Raji (cell line): ENCODE results near the gene TMEM143.

Experiments
- POLR2A ChIP-seq: IDR thresholded peaks from 2 replicates; pipeline ENCODE4 v1.6.1; 2011; ENCODE audit warnings: low read depth, low read length, control low read depth; ENCODE audit not compliant: insufficient read depth

TMEM143 gene

GRCh38 chr19:48363810-48364597 is at the start of gene TMEM143, which contains the start of gene SYNGR4:
TSS of gene TMEM143 (minus strand) at chr19:48363940. CDS start at chr19:48363920, 20 bp downstream.
TSS of gene SYNGR4 (plus strand) at chr19:48364367. CDS start at chr19:48365843, 1,476 bp downstream.
- peak; percentile 89 for TF ChIP-seq POLR2A

GRCh38 chr19:48405850-48406249 is 42.1 kb upstream of the TMEM143 start:
- TF ChIP-seq POLR2A: no peak

DNA sequence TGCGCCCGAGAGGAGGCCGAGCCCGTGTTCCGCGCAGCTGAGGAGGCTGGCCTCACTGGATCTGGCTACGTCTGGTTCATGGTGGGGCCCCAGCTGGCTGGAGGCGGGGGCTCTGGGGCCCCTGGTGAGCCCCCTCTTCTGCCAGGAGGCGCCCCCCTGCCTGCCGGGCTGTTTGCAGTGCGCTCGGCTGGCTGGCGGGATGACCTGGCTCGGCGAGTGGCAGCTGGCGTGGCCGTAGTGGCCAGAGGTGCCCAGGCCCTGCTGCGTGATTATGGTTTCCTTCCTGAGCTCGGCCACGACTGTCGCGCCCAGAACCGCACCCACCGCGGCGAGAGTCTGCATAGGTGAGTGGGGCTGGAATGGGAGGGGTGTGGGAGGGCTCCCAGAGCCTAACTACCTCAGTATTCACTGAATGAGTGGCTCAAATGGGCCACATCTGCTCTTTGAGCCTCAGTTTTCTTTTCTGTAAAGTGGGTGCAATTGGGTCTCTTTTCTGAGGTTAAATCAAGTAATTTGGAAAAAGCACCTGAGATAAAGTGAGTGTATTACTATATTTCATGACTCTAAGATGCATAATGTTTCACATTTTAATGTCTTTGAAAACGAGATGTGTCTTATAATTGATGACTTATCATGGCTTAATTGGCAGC is 41.4 kb upstream of the TMEM143 start:
- TF ChIP-seq POLR2A: no peak

DNA sequence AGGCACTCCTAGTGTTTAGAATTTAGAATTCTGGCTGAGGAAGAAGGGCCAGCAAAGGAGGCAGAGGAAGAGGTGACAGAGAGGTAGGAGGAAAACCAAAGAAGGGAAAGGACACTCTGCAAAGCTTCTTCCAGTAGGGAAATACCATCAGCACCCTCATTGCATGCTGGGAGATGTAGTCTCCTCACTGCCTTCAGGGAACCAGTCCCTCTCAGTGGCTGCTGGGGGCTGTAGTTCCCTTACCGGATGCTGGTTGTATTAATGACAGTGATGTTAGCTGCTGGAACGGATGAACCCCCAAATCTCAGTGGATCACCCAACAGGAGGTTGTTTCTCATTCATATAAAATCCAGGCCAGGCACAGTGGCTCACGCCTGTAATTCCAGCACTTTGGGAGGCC is 39.9 kb upstream of the TMEM143 start:
- peak; percentile 39; the same call in 1 of the 2 replicates for TF ChIP-seq POLR2A

- no peak for TF ChIP-seq POLR2A
Measured at GRCh38 chr19:48401287-48401686, 37.5 kb upstream of the TMEM143 start.

DNA sequence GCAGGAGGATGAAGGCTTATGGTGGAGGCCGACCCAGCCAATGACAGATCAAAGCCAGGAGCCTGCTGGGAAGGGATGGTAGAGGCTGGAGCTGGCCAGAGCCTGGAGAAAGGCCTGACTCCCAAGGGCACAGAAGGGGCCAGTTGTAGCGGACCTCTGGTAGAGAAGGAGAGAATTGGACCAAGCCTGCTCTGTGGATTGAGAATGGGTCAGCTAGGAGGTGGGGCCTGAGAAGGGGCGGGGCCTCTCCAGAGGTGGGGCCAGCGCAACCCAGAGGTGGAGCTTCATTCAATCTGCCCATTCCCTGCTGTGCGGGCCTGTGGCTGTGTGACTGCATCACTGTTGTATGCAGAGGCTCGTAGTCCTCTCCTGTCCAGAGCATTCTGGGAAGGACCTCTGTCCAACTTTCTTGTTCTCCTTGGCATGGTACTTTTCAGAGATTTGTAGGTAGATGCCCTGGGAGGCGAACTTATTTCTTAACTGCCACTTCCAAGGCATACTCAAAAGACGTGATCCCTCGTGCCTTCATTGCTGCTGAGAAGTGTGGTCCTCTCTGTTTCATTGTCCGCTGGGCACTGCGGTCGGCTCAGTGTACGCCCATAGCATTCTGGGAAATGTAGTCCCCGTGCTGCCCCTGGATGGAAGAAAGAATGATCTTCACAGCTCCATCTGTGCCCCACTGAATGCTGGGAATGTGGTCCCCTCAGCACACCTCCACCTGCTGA is 36.4 kb upstream of the TMEM143 start:
- TF ChIP-seq POLR2A: no peak

GRCh38 chr19:48398375-48399235 is 34.9 kb upstream of the TMEM143 start:
- no peak for TF ChIP-seq POLR2A

GRCh38 chr19:48398102-48398374 is 34.3 kb upstream of the TMEM143 start:
- no peak for TF ChIP-seq POLR2A

DNA sequence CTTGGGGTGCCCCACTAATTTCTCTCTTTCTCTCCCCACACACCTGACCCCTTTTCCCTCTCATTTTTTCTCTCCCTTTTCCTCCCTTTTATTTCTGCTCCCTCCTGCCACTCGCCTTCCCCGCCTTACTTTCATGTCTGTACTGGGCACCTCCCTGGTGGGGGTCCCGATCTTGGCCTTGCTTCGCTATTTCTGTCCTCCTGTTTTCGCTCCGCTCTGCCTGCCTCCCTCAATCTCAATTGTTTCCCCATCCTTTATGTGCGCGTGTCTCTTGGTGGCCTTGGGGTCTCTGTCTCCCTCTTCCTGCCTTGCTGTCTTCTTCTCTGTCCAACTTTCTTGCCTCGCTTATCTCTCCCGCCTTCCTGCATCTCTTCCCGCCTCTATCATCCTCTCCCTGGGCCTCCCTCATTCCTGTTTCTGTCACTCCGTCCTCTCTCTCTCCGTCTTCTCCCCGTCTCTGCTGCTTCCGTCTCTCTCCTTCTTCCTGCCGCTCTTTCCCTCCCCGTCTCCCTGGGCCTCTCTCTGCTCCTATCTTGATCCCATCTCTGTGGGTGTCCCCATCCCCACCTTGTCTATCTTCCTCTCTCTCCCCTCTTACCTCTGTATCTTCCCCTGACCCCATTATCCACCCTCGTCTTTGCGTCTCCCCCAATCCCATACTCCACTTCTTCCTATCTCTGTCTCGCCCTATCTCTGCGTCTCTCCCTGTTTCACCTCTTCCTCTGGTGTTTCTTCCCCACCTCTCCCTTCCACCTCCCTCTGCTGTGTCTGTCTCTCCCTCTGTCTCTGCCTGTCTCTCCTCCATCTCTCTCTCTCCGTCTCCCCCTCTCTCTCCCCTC is 33.7 kb upstream of the TMEM143 start:
- TF ChIP-seq POLR2A: no peak

DNA sequence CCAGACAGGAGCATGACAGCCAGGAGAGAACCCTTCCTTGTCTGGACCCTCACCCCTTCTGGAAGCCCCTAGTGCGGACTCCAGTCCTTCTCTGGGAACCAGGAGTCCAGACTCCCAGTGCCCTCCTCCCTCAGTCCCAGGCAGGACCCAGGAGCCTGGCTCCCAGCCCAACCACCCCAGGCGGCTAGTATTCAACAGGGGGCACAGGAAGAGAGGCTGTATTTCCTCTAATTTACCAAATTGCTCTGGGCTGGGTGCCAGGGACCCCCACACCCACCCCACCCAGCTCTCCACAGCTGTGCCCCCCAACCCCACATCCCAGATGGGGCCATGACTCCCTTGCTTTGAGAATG is 33.1 kb upstream of the TMEM143 start:
- TF ChIP-seq POLR2A: no peak

- TF ChIP-seq POLR2A: no peak
Measured at GRCh38 chr19:48396016-48396823, 32.5 kb upstream of the TMEM143 start.

DNA sequence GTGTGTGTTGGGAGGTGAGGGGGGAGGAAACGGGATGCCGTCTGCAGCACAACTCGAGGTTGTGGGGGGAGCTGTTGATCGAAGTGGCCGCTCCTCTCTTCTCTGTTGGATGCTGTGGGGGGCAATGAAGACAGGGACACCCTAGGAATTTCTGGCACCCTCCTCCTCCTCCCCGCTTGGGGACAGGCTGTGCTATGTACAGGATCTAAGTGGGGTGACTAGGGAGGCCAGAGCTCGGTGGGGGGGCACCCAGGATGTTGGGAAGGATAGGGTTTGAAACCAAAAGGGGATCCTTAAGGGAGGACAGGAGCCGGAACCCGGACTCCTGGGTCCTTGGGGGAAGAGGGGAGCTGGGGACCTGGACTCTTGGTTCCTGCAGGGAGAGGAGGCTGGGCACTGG is 31.8 kb upstream of the TMEM143 start:
- no peak for TF ChIP-seq POLR2A

DNA sequence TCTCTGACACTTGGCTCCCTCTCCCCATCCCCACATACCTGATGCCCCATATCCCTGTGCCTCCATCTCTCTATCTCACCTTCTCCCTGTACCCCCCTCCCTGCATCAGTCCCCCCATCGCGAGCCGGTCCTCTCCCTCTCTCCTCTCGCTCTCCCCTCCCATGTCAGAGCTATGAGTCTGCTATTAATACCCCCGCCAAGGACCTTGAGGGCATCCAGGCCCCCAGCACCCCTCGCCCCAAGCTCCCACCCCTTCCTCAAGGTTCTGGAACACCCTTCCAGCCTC is 31.4 kb upstream of the TMEM143 start:
- no peak for TF ChIP-seq POLR2A
